CD8-positive, alpha-beta memory T cell (primary cell): ENCODE data around the gene RFWD3. TPM values are rescaled to one million over a fixed set of nuclear protein-coding genes. Genes with fewer than 3 reads are reported as not detected.

Experiments
- CTCF ChIA-PET: fragments of 350-600 bp; sonication (Branson Sonifier 250); formaldehyde crosslinking; loops from one replicate; lab custom pipeline; 2021; ENCODE audit warnings: antibody characterized with exemption; lab: Charles Lee
- POLR2A ChIA-PET: fragments of 350-600 bp; sonication (Branson Sonifier 250); formaldehyde crosslinking; loops from one replicate; lab custom pipeline; 2021; ENCODE audit warnings: antibody characterized with exemption; lab: Charles Lee
- DNase-seq, 5 donors: peaks; one replicate each; pipeline versions ENCODE4 v3.0.0 to v3.0.0-alpha.2; 2020 to 2022; ENCODE audit warnings: mixed read lengths in 1 of 5
- H3K27ac ChIP-seq: one replicate; pipeline ENCODE4 v1.7.0; 2013; ENCODE audit warnings: low read depth, mild to moderate bottlenecking, low read length, moderate library complexity
- H3K27me3 ChIP-seq: 2 replicates; pipeline ENCODE4 v1.7.0; 2013; ENCODE audit warnings: low read length, mild to moderate bottlenecking; ENCODE audit not compliant: insufficient read depth, poor library complexity, severe bottlenecking
- H3K36me3 ChIP-seq: 2 replicates; pipeline ENCODE4 v1.7.0; 2013; ENCODE audit warnings: mild to moderate bottlenecking, low read length, moderate library complexity; ENCODE audit not compliant: insufficient read depth
- H3K4me1 ChIP-seq: 2 replicates; pipeline ENCODE4 v1.7.0; 2013; ENCODE audit warnings: mild to moderate bottlenecking, low read length, moderate library complexity; ENCODE audit not compliant: insufficient read depth
- H3K4me3 ChIP-seq: 2 replicates; pipeline ENCODE4 v1.7.0; 2013; ENCODE audit warnings: mild to moderate bottlenecking, low read length
- H3K9me3 ChIP-seq: 2 replicates; pipeline ENCODE4 v1.7.0; 2013; ENCODE audit warnings: mild to moderate bottlenecking, low read length
- H3K27ac Mint-ChIP-seq, 8 donors: one replicate each; pipeline ENCODE4 v1.8.0; 2020 to 2021; ENCODE audit warnings: mixed read lengths in 8 of 8, mild to moderate bottlenecking in 6 of 8, inconsistent platforms in 3 of 8, moderate library complexity in 3 of 8
- H3K27me3 Mint-ChIP-seq, 2 donors: one replicate each; pipeline ENCODE4 v1.8.0; 2020 to 2021; ENCODE audit warnings: mixed read lengths in 2 of 2, mild to moderate bottlenecking in 1 of 2, moderate library complexity in 1 of 2
- H3K36me3 Mint-ChIP-seq, 3 donors: one replicate each; pipeline ENCODE4 v1.8.0; 2020 to 2021; ENCODE audit warnings: mixed read lengths in 3 of 3, inconsistent platforms in 1 of 3, mild to moderate bottlenecking in 1 of 3
- H3K4me1 Mint-ChIP-seq, 3 donors: one replicate each; pipeline ENCODE4 v1.8.0; 2020 to 2021; ENCODE audit warnings: mixed read lengths in 3 of 3, inconsistent platforms in 1 of 3, mild to moderate bottlenecking in 1 of 3
- H3K4me3 Mint-ChIP-seq, 7 donors: one replicate each; pipeline ENCODE4 v1.8.0; 2020 to 2021; ENCODE audit warnings: mixed read lengths in 7 of 7, mild to moderate bottlenecking in 6 of 7, moderate library complexity in 4 of 7, inconsistent platforms in 2 of 7
- H3K9me3 Mint-ChIP-seq, 5 donors: one replicate each; pipeline ENCODE4 v1.8.0; 2020 to 2022; ENCODE audit warnings: mixed read lengths in 5 of 5, mild to moderate bottlenecking in 3 of 5, moderate library complexity in 2 of 5, inconsistent platforms in 1 of 5
- polyA plus RNA-seq: library from polyadenylated mRNA; unstranded; fragments of 300-500 nt; fragmentation: Illumina TruSeq; gene quantifications from one replicate; pipeline ENCODE4 v1.2.3, GENCODE V29; 2021
- total RNA-seq, 2 experiments: library from RNA; stranded (reverse); gene quantifications; one replicate each; pipeline ENCODE4 v1.2.3, GENCODE V29; 2021

RFWD3 gene, protein sequence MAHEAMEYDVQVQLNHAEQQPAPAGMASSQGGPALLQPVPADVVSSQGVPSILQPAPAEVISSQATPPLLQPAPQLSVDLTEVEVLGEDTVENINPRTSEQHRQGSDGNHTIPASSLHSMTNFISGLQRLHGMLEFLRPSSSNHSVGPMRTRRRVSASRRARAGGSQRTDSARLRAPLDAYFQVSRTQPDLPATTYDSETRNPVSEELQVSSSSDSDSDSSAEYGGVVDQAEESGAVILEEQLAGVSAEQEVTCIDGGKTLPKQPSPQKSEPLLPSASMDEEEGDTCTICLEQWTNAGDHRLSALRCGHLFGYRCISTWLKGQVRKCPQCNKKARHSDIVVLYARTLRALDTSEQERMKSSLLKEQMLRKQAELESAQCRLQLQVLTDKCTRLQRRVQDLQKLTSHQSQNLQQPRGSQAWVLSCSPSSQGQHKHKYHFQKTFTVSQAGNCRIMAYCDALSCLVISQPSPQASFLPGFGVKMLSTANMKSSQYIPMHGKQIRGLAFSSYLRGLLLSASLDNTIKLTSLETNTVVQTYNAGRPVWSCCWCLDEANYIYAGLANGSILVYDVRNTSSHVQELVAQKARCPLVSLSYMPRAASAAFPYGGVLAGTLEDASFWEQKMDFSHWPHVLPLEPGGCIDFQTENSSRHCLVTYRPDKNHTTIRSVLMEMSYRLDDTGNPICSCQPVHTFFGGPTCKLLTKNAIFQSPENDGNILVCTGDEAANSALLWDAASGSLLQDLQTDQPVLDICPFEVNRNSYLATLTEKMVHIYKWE
- total RNA-seq (100 to 1,000 TPM in 1 of 2 experiments, 10 to 100 TPM in 1; 99.5 to 113 TPM), polyA plus RNA-seq (20.1 TPM)

DNA sequence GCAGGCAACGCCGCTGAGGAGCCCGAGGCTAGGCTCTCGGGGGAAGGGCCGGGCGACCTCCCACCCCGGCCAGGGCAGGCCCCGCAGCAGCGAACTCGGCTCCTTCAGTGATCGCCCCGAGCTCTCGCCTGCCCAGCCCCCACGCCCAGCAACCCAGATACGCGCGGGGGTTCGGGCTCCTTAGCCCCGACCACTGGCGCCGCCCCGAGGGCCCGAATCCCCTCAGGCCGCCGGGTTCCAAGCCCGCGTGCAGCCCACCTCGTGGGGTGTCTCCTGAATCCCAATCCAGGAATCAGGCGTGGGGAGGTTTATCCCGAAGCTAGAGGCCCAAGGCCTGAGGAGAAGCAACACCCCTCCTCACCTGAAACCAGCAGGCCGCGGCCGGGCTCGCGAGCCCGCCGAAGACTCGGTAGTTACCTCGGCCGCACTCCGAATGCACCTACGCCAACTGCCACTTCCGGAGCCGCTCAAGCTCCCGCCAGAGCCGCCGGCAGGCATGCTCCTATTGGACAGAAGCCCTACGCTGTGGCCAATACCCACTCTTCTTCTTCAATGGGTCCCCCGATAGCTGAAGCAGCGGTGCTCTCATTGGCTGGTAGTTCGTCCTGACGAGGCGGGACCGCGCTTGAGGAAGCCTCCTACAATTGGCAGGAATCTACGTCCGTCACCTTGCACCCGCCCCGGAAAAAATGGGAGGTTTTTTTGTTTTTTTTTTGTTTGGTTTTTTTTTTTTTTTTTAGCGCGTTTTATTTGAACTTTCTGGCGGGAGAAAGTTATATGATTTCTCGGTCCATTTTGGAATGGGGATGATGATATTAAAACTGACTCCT is at the start of gene RFWD3:
RFWD3 (minus strand) TSS at position 453 of the 830 bp plus-strand sequence. CDS start 5,428 bp downstream, outside the sequence.
- H3K9me3 ChIP-seq = no peaks in the 10 kb centered on the region
- H3K9me3 Mint-ChIP-seq = no peaks in the 10 kb centered on the region
- peaks cover 0 to 2% of the 10 kb centered on the region in 2 donors for H3K27me3 Mint-ChIP-seq
- peaks cover 11% of the 10 kb centered on the region for H3K36me3 ChIP-seq
- H3K4me1 ChIP-seq = peaks cover 34% of the 10 kb centered on the region
- no peaks in the 10 kb centered on the region for H3K27me3 ChIP-seq
- CTCF ChIA-PET = interaction anchor here (1.0 to 1.7 kb wide), 8 partner anchors 12 to 202 kb away, joined by 3 to 8 read pairs (median 4); partner anchors contain the start of genes GLG1 and MLKL
- POLR2A ChIA-PET = interaction anchor here (0.5 to 2.5 kb wide), 7 partner anchors 10 to 981 kb away, joined by 3 to 21 read pairs (median 4); partner anchors contain the start of genes GLG1, KARS1, MLKL and TERF2IP
- DNase-seq = peak; percentile 93 to 99 (median 97)
- H3K4me1 Mint-ChIP-seq = peaks cover 36 to 55% (median 44%) of the 10 kb centered on the region in 3 donors
- H3K27ac Mint-ChIP-seq = peak within 1 kb of the TSS; percentile 76 to 97 (median 93)
- peak within 1 kb of the TSS; percentile 84 to 99 (median 93) for H3K4me3 Mint-ChIP-seq
- H3K36me3 Mint-ChIP-seq = peaks cover 7 to 40% (median 9%) of the 10 kb centered on the region in 3 donors
- peak within 1 kb of the TSS; percentile 85 for H3K4me3 ChIP-seq
- H3K27ac ChIP-seq = peak within 1 kb of the TSS; percentile 86

DNA sequence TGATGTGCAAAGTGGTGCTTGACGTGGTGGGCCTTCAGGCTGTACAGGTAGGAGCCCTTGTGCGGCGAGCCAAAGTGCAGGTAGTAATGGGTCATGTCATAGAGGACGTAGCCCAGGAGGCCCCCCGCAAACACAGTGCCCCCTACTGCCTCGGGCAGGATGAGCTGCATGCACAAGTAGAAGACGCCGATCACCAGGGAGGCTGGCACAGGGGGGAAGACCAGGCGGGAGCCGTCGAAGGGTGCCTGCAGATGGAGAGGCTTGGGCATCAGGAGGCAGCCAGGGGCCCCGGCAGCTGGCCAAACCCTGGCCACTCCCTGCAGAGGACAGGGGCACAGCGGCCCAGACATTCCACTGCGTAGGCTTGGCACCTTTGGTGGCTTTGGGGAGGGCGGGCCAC is 49.7 kb upstream of the RFWD3 start:
- DNase-seq = no peak
- H3K36me3 Mint-ChIP-seq = no peaks in the 10 kb centered on the region
- no peaks in the 10 kb centered on the region for H3K4me1 Mint-ChIP-seq
- H3K9me3 Mint-ChIP-seq = no peaks in the 10 kb centered on the region
- H3K4me3 Mint-ChIP-seq = no peak overlapping the region
- CTCF ChIA-PET = no interaction called here
- H3K27ac ChIP-seq = no peak overlapping the region
- POLR2A ChIA-PET = no interaction called here
- H3K27me3 ChIP-seq = no peaks in the 10 kb centered on the region
- H3K36me3 ChIP-seq = no peaks in the 10 kb centered on the region
- no peaks in the 10 kb centered on the region for H3K27me3 Mint-ChIP-seq
- H3K4me1 ChIP-seq = no peaks in the 10 kb centered on the region
- no peak overlapping the region for H3K27ac Mint-ChIP-seq
- H3K4me3 ChIP-seq = no peak overlapping the region
- H3K9me3 ChIP-seq = no peaks in the 10 kb centered on the region

DNA sequence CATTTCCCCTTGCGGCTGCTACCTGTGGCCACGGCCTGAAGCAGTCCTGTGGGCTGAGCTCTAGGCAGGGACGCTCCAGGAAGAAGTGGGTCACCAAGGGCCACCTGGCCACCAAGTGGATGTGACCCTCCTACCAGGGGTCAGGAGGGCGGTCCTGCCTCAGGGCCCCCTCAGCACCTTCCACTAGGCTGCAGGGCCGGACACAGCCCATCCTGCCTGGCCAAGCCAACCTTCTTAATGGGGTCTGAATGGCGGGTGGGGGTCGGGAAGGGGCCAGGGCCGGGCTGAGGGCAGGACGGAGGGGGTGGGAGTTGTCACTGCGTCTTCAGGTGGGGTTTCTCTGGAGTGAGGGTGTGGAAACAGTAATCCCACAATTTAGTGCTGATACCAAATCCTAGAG is 47.2 kb upstream of the RFWD3 start:
- H3K27ac ChIP-seq = no peak overlapping the region
- Mint-ChIP-seq H3K4me1 (peaks cover 0 to 6% (median 2%) of the 10 kb centered on the region in 3 donors), H3K27me3 (no peaks in the 10 kb centered on the region), H3K9me3 (no peaks in the 10 kb centered on the region), H3K27ac (no peak overlapping the region), H3K4me3 (no peak overlapping the region), H3K36me3 (no peaks in the 10 kb centered on the region)
- no peaks in the 10 kb centered on the region for H3K27me3 ChIP-seq
- no peaks in the 10 kb centered on the region for H3K36me3 ChIP-seq
- POLR2A ChIA-PET = no interaction called here
- CTCF ChIA-PET = interaction anchor here (6.1 kb wide), 1 partner anchor 149 kb away, joined by 41 read pairs; no protein-coding TSS in a partner anchor
- no peaks in the 10 kb centered on the region for H3K9me3 ChIP-seq
- no peak overlapping the region for H3K4me3 ChIP-seq
- no peaks in the 10 kb centered on the region for H3K4me1 ChIP-seq
- no peak for DNase-seq

DNA sequence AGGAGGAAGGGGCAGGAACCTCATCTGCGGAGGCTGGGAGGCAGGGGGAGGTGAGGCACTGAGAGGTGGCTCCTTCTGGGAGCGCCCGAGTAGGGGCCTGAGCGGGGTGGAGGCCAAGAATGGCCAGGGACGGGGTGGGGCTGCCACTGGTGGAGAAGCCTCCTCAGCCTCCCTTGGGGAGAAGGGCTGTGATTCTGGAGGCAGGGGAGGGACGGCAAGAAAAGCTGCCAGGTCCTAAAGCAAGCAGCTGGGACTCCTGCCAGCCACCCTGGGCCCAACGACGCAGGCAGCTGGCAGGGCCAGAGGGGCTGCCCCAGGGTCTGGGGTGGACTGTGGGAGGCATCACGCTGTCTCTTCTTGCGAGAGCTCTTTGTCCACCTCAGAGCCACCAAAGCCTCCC is 46.6 kb upstream of the RFWD3 start:
- DNase-seq = no peak

DNA sequence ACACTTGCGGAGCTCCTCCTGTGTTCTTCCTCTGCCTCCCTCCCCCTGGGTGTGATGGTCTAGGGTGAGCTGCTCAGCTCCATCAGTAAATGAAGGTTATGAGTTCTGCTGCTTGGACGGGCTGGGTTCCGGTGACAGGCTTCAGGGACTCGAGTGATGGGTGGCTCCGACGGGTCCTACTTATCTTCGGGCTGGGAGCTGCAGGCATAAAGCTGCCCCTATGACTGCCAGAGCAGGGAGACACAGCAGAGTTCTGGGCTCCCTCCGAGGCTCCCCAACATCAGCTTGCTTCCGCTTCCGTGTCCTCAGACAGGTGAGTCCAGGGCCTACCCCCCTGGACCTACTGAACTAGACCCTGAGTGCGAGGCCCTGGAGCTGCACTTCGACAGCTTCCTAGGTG is 45.3 kb upstream of the RFWD3 start:
- Mint-ChIP-seq H3K36me3 (no peaks in the 10 kb centered on the region), H3K4me3 (no peak overlapping the region)

More for the DNA sequence above, 46.6 kb upstream of the RFWD3 start:
- Mint-ChIP-seq H3K36me3 (no peaks in the 10 kb centered on the region), H3K27me3 (peaks cover 0 to under 1% of the 10 kb centered on the region in 2 donors), H3K4me3 (no peak overlapping the region), H3K9me3 (no peaks in the 10 kb centered on the region), H3K27ac (no peak overlapping the region), H3K4me1 (peaks cover 0 to 6% (median 2%) of the 10 kb centered on the region in 3 donors)
- H3K4me3 ChIP-seq = no peak overlapping the region
- H3K4me1 ChIP-seq = no peaks in the 10 kb centered on the region
- POLR2A ChIA-PET = interaction anchor here (1.7 kb wide), 1 partner anchor 13 kb away, joined by 6 read pairs; the partner anchor contains the start of gene MLKL
- H3K27ac ChIP-seq = no peak overlapping the region
- CTCF ChIA-PET = interaction anchor here (1.4 to 6.1 kb wide), 2 partner anchors 150 to 397 kb away, joined by 4 to 41 read pairs; no protein-coding TSS in a partner anchor
- H3K27me3 ChIP-seq = no peaks in the 10 kb centered on the region
- no peaks in the 10 kb centered on the region for H3K9me3 ChIP-seq
- no peaks in the 10 kb centered on the region for H3K36me3 ChIP-seq

DNA sequence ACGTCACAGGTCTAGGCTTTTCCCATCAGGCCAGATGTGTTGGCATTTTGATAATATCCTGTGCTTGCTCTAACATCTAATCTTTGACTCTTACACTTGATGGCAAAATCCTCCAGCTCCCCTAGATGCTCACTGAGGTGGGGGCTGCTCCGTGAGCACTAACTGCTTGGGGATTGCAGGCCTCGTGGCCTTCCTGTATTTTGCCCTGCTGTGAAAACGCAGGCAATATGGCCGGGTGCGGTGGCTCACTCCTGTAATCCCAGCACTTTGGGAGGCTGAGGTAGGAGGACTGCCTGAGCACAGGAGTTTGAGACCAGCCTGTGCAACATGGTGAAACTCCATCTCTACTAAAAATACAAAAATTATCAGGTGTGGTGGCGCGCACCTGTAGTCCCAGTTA is 43.7 kb upstream of the RFWD3 start:
- Mint-ChIP-seq H3K4me3 (no peak overlapping the region), H3K36me3 (no peaks in the 10 kb centered on the region), H3K4me1 (peaks cover 0 to 6% (median 2%) of the 10 kb centered on the region in 3 donors), H3K27ac (no peak overlapping the region), H3K9me3 (no peaks in the 10 kb centered on the region), H3K27me3 (peaks cover 0 to 3% of the 10 kb centered on the region in 2 donors)
- H3K27me3 ChIP-seq = no peaks in the 10 kb centered on the region
- H3K4me1 ChIP-seq = no peaks in the 10 kb centered on the region
- ChIA-PET POLR2A (no interaction called here), CTCF (interaction anchor here (0.6 to 6.1 kb wide), 8 partner anchors 10 to 400 kb away, joined by 3 to 41 read pairs (median 4); partner anchors contain the start of gene MLKL)
- H3K4me3 ChIP-seq = no peak overlapping the region
- no peak for DNase-seq
- H3K27ac ChIP-seq = no peak overlapping the region
- no peaks in the 10 kb centered on the region for H3K9me3 ChIP-seq
- H3K36me3 ChIP-seq = no peaks in the 10 kb centered on the region

More for the DNA sequence above, 45.3 kb upstream of the RFWD3 start:
- DNase-seq = no peak
- H3K27ac Mint-ChIP-seq = no peak overlapping the region
- H3K9me3 Mint-ChIP-seq = no peaks in the 10 kb centered on the region
- no peak overlapping the region for H3K4me3 ChIP-seq
- POLR2A ChIA-PET = interaction anchor here (1.7 kb wide), 1 partner anchor 11 kb away, joined by 6 read pairs; the partner anchor contains the start of gene MLKL
- no peaks in the 10 kb centered on the region for H3K36me3 ChIP-seq
- H3K4me1 ChIP-seq = no peaks in the 10 kb centered on the region
- H3K4me1 Mint-ChIP-seq = peaks cover 0 to 6% (median 2%) of the 10 kb centered on the region in 3 donors
- CTCF ChIA-PET = interaction anchor here (0.5 to 6.1 kb wide), 5 partner anchors 12 to 398 kb away, joined by 3 to 41 read pairs (median 4); partner anchors contain the start of genes MLKL and RFWD3
- H3K9me3 ChIP-seq = no peaks in the 10 kb centered on the region
- H3K27ac ChIP-seq = no peak overlapping the region
- no peaks in the 10 kb centered on the region for H3K27me3 ChIP-seq
- peaks cover 0 to 3% of the 10 kb centered on the region in 2 donors for H3K27me3 Mint-ChIP-seq

DNA sequence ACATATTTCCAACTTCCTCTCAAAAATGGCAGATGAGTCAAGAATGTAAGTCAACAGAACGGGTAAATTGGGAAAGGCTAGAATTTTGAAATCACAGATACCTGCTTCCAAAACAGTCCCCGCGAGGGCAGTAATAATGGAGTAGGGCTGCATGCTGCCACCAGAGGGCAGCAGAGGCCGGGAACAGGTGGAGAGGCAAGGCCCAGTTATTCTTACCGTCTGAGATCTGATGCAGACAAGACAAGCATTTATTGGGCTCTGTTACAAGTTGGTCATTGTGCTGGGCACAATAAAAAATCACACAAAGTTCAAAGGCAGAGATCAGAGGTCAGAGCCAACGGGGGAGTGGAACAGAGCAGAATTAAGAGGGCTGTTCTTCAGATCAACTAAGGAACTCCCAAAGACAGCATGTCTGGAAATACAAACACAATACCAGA is 42.8 kb upstream of the RFWD3 start:
- DNase-seq = peak; percentile 67 to 85 (median 70)
- no peak overlapping the region for H3K27ac ChIP-seq
- no peaks in the 10 kb centered on the region for H3K36me3 ChIP-seq
- H3K4me3 ChIP-seq = no peak overlapping the region
- ChIA-PET CTCF (interaction anchor here (0.6 to 6.1 kb wide), 8 partner anchors 9 to 401 kb away, joined by 3 to 41 read pairs (median 4); partner anchors contain the start of gene MLKL), POLR2A (no interaction called here)
- H3K27me3 ChIP-seq = no peaks in the 10 kb centered on the region
- peaks cover 0 to 3% of the 10 kb centered on the region in 2 donors for H3K27me3 Mint-ChIP-seq
- H3K9me3 Mint-ChIP-seq = no peaks in the 10 kb centered on the region
- H3K4me3 Mint-ChIP-seq = no peak overlapping the region
- no peaks in the 10 kb centered on the region for H3K9me3 ChIP-seq
- H3K4me1 ChIP-seq = no peaks in the 10 kb centered on the region
- H3K27ac Mint-ChIP-seq = peak overlapping the region in 6 of 8 donors; percentile 17 to 81 (median 68)
- H3K36me3 Mint-ChIP-seq = no peaks in the 10 kb centered on the region
- H3K4me1 Mint-ChIP-seq = peaks cover 0 to 6% (median 2%) of the 10 kb centered on the region in 3 donors
